Measurements from ENCODE around the gene PLD3.

PLD3 gene

DNA sequence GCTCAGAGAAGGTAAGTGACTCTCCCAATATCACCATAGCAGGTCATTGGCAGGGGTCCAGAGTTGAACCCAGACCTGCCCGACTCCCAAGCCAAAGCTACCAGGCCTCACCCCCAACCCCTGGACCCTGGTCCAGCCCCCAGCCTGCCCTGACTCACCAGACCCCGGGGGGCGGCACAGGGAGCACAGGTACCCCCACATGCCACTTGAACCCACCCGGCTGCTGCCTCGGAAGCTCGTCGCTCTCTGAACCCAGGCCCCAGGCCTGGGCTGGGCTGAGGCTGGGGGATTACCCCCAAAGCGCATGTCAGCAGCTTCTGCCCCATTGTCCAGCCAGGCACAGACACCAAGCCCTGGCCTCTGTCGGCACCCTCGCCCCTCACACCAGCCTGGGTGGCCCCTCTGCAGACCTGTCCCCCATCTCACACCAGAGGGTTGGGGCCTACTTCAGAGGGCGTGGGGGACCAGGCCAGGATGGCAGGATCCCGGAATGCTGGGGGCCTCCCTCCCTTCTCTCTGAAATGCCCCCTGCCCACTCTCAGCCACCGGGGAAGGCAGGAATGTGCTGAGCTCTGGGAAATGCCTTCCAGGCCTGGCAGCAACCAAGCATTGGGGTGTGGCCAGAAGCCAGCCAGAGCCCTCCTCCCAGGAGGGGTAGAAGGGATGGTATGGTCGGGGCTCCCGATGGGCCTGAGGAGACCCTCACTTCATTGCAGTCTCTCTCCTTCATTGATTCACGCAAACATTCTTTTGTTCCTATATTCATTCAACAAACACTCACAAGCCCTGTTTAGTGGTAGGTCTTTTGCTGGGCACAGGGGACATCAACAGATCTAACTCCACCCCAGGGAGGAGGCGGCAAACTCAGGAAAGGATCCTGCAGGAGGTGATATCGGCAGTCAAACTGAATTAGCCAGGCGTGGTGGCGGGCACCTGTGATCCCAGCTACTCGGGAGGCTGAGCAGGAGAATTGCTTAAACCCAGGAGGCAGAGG, 66.3 kb downstream of the PLD3 start:
- no peak for DNase-seq

GRCh38 chr19:40415768-40416167, 67.3 kb downstream of the PLD3 start:
- DNase-seq, result no peak

GRCh38 chr19:40416918-40417642, 68.6 kb downstream of the PLD3 start:
- DNase-seq, result peak; percentile 43

DNA sequence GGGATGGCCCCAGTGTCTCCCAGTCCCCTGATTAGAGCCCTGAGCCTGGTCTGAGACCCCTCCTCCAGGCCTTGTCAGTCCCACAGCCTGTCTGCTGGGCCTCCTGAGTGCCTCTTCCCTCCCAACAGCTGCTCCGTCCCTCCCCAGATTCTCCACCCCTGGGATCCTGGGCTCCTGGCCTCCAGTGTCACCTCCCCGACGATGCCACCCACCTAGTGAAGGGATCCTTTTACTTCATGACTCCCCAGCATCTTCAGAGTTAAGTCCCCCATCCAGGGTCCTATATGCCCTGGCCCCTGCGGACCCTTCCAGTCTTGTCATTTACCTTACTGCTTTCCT, 69.1 kb downstream of the PLD3 start:
- DNase-seq, result no peak

DNA sequence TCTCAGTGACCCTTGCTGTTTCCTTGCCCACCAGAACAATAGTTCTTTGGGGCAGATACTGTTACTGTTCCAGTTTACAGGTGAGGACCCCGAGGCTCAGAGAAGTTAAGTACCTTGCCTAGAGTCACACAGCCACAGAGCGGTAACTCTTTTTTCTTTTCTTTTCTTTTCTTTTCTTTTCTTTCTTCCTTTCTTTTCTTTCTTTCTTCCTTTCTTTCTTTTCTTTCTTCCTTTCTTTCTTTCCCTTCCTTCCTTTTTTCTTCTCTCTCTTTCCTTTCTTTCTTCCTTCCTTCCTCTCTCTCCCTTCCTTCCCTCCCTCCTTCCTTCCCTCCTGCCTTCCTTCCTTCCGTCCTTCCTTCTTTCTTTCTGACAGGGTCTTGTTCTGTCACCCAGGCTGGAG, 69.5 kb downstream of the PLD3 start:
- no peak for DNase-seq

DNA sequence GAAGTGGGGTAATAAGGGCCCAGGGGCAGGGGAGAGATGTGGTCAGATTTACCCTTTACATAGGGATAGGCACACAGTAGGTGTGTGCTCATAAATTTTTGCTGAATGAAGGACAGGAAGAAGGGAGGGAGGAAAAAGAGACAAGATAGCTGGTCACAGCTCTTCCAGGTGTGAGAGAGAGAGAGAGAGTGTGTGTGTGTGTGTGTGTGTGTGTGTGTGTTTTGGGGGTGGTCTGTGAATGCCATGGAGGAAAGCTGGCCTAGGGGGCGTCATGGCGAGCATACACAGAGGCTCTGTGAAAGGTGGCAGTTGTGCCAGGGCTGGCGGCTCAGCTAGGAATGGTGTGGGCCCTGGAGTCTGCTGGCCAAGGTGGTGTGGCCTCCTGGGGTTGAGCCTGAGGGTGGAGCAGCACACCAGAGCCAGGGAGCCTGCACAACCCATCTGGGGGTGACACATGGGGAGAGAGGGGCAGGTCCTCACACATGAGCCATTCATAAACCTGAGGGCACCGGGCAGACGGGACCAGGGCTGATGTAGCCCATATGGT, 70.6 kb downstream of the PLD3 start:
- DNase-seq, result no peak

GRCh38 chr19:40419780-40420179, 71.3 kb downstream of the PLD3 start:
- DNase-seq, result no peak

DNA sequence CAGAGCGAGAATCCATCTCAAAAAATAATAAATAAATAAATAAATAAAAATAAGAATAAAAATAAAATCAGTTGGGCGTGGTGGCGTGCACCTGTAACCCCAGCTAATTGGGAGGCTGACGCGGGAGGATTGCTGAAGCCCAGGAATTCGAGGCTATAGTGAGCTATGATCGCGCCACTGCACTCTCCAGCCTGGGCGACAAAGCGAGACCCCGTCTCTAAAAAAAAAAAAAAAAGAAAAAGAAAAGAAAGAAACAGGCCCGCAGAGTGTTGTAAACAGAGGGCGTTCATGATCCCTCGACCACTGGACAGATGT, 71.9 kb downstream of the PLD3 start:
- no peak for DNase-seq

DNA sequence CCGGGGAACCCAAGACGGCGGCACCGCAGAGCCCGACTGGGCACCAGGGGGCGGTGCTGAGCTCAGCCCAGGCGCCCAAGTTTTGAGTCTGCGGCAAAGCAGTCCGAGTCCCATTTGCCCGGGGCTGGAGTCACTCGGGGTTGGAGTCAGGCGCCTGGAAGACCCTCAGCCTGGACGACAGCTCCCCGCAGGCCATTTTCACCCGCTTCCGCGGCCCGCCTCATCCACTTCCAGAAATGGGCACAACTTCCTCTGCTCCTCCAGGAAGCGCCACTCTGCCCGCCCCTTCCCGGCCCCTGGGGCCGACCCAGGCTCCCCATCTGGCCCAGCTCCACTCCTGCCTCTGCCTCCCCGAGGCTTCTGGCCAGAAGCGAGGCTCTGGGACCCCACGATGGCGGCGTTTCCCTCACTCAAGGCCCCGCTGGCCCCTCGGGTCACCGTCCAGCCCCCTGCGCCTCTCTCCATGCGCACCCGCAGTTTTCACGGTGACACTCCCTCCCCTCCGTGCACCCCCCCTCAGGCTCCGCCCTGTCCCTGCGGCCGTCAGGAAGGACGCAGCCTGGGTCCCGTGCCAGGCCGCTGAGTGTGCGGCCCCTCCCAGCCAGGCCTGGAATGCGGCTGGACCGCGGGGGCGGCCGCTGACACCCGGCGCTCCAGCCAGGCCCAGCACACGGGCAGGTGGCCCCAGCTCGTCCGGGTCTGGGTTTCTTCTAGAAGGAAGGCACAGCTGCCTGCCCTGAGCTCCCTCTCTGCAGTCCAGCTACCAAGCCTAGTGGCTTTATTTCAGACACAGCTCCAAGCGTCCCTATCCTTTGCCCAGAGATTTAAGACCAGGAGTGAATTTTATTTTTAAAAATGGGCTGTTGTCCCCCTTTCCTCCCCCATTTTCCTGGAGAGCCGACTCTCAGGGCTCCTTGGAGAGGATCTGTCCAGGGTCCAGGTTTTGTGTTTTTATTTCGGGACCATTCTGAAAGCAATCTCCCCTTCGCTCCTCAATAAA, 72.6 kb downstream of the PLD3 start:
- DNase-seq, result peak; percentile 83

- DNase-seq, result no peak
These were observed 73.7 kb downstream of the PLD3 start for GRCh38 chr19:40421993-40422747.

DNA sequence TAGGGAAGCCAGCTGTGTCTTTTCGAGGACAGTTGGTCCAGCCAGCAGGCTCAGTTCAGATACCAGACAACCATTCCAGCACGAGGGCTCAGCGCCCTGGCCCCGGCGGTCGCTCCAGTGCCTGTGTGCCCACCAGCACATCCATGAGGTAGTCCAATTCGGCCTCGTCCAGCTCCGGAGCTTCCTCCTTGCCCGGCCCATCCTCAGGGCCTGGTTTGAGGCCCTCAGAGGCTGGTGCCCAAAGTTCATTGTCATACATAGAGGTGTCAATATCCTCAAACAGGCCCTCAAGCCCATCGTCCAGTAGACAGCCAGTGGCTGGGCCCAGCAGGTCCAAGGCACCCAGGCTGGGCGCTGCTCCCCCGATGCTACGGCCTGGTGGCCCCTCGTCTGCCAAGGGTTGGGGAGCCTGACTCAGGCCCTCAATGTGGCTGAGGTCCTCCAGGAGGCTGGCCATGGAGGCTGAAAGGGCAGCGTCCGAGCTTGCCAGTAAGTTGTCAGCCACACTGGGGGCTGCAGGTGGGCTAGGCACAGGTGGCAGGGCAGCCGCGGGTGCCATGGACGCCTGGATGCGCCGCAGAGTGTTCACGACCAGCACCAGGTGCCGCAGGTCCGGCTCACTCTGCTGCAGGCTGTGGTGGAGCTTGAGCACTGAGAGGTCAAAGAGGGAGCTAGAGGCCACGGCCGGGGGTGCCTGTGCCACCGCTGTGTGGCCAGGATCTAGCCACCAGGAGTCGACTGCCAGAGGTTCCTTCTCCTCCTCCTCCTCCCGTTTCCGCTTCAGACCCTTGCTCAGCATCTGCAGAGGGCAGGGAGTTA, 74.5 kb downstream of the PLD3 start:
- no peak for DNase-seq

DNA sequence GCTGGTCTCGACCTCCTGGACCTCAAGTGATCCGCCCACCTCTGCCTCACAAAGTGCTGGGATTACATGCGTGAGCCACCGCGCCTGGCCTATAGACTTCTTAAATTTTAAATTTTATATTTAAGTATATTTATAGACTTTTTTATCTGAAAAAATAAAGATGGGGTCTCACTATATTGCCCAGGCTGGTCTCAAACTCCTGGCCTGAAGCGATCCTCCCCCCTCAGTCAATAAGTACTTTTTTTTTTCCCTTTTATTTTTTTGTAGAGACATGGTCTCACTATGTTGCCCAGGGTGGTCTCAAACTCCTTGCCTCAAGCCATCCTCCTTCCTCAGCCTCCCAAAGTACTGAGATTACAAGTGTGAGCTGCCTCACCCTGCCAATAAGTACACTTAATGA, 75.4 kb downstream of the PLD3 start:
- no peak for DNase-seq

- DNase-seq, result peak; percentile 24
These were observed 76.3 kb downstream of the PLD3 start for GRCh38 chr19:40424637-40425449.

DNA sequence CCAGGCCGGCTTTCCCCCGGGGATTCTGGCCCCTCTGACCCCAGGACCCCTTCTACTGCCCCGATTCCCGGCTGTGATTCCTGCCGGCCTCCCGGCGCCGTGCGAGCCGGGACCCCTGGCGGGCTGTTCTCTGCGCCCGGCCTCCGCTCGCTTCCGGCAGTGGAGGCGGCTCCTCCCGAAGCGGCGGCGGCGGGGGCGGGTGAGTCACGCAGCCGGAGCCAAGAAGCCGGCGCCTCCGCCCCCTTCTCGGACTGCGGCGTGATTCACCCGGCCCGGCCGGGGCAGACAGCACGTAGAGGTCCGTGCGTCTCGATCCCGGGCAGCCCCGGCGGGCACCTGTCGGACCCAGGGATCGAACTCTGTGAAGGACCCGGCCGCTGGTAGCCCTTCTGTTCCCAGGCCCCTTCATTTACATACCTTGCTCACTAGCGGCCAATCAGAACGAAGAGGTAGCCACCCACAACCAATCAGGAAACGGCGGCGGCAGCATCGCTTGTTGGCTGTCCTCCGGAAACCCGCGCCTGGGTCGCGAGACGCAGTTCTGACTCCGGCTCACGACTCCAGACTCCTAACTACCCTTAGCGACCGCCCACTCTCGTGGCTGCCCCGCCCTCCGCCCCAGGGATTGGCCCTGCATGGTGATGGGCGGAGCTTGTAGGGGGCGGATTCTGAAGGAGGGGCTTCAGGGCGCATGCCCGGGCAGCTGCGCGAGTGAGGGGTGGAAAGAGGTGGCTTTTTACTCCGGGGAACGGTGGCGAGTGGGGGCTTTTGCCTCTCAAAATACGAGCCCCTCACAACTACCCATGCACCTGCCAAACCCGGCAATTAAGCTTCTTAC, 77.2 kb downstream of the PLD3 start, which contains the start of gene SERTAD1:
Gene SERTAD1 (minus strand): TSS at position 543 of the 838 bp plus-strand sequence. CDS start 2,446 bp downstream, outside the sequence.
- peak; percentile 99 for DNase-seq
